H1 (cell line): ENCODE measurements around the gene MAPK1. TPM values are rescaled to one million over a fixed set of nuclear protein-coding genes. Genes with fewer than 3 reads are reported as not detected.

Experiments
- GTF2F1 ChIP-seq: IDR thresholded peaks from 2 replicates; pipeline ENCODE4 v1.6.1; 2012; ENCODE audit warnings: low read depth, low read length, improper control_type of control experiment, borderline replicate concordance
- KDM4A ChIP-seq: IDR thresholded peaks from one replicate; pipeline ENCODE4 v1.7.1; 2012; ENCODE audit warnings: low read depth, mild to moderate bottlenecking, moderate library complexity, low read length, inconsistent platforms; ENCODE audit not compliant: severe bottlenecking
- RBBP5 ChIP-seq: IDR thresholded peaks from 2 replicates; pipeline ENCODE4 v1.7.1; 2012; ENCODE audit warnings: low read depth, mild to moderate bottlenecking, inconsistent platforms, low read length, moderate library complexity, borderline replicate concordance
- RNF2 ChIP-seq: fragments of 200-900, 300-1000 bp; sonication (generic); IDR thresholded peaks from 2 replicates; pipeline ENCODE4 v1.7.1; 2016; ENCODE audit warnings: borderline replicate concordance, low read depth, mild to moderate bottlenecking, antibody characterized with exemption, low read length; ENCODE audit not compliant: poor library complexity, severe bottlenecking; ENCODE audit errors: missing control alignments
- RXRA ChIP-seq: IDR thresholded peaks from 2 replicates; pipeline ENCODE4 v1.6.1; 2011; ENCODE audit warnings: low read depth, mild to moderate bottlenecking, low read length, moderate library complexity; ENCODE audit not compliant: insufficient read depth
- SAP30 ChIP-seq: fragments of 300-600 bp; sonication (generic); IDR thresholded peaks from 2 replicates; pipeline ENCODE4 v1.7.1; 2012; ENCODE audit warnings: low read length, moderate library complexity, mild to moderate bottlenecking, inconsistent platforms; ENCODE audit not compliant: insufficient read depth, insufficient replicate concordance
- SP4 ChIP-seq: IDR thresholded peaks from 2 replicates; pipeline ENCODE4 v1.6.1; 2012; ENCODE audit warnings: low read length, inconsistent platforms
- polyA plus RNA-seq, 7 experiments: library from polyadenylated mRNA; depleted of rRNA in 3 of 7; stranded (reverse) in 5 of 7; unstranded in 2 of 7; fragments of >200 nt in 5 of 7; fragments of 200-250 nt in 2 of 7; gene quantifications; 1 replicate in 5 of 7; 2 replicates in 1 of 7; 4 replicates in 1 of 7; pipeline versions ENCODE4 v1.2.1 to v1.2.3, GENCODE V29; 2011 to 2013; ENCODE audit warnings: missing spikeins in 2 of 7, mixed read lengths in 2 of 7
- total RNA-seq: library from RNA; stranded (reverse); fragmentation: NEBNext Ultra II Directional; extraction: Animal tissue kit (Norgen Biotek cat#: 25700); gene quantifications from 2 replicates; pipeline ENCODE4 v1.2.1, GENCODE V29; 2021
- TF ChIP-seq, protein P1 (sequence below): fragments of 300-600 bp; sonication (generic); IDR thresholded peaks from 2 replicates; pipeline ENCODE4 v1.7.1; 2012; ENCODE audit warnings: low read length, moderate library complexity, mild to moderate bottlenecking, inconsistent platforms; ENCODE audit not compliant: insufficient replicate concordance
- TF ChIP-seq, protein P2 (sequence below): IDR thresholded peaks from 2 replicates; pipeline ENCODE4 v1.6.1; 2012; ENCODE audit warnings: inconsistent platforms

Gene MAPK1
- total and polyA plus RNA-seq, 2 of the 8 experiments (the other 6 are each of a cell fraction or from before 2014, with no cell fraction given): 28.1 to 101 TPM

DNA sequence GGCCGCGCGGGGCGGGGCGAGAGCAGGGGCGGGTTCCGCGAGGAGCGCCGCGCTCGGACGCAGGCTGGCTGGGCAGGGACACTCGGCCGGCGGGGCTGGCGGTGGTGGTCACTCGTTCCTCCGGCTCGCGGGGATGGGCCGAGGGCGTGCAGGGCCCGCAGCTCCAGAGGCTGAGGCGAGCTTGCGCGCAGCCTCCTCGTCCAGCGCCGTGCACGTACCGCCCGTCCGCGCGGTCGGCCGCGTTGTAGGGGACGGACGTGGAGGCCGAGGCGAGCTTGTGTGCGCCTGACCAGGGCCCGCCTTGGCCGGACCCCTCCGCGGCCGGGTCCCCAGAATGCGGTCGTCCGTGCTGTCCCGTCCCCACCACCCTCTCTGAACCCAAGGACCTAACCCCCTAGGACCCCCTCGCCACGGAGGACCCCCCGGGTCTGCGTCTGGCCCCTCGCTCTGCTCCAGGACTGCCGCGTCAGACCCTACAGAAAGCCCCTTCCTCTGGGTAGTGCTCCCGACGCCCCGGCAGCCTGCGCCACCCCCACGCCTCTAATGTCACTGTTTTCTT is 131.3 kb downstream of the MAPK1 start (continued):
- TF ChIP-seq, protein P1, sequence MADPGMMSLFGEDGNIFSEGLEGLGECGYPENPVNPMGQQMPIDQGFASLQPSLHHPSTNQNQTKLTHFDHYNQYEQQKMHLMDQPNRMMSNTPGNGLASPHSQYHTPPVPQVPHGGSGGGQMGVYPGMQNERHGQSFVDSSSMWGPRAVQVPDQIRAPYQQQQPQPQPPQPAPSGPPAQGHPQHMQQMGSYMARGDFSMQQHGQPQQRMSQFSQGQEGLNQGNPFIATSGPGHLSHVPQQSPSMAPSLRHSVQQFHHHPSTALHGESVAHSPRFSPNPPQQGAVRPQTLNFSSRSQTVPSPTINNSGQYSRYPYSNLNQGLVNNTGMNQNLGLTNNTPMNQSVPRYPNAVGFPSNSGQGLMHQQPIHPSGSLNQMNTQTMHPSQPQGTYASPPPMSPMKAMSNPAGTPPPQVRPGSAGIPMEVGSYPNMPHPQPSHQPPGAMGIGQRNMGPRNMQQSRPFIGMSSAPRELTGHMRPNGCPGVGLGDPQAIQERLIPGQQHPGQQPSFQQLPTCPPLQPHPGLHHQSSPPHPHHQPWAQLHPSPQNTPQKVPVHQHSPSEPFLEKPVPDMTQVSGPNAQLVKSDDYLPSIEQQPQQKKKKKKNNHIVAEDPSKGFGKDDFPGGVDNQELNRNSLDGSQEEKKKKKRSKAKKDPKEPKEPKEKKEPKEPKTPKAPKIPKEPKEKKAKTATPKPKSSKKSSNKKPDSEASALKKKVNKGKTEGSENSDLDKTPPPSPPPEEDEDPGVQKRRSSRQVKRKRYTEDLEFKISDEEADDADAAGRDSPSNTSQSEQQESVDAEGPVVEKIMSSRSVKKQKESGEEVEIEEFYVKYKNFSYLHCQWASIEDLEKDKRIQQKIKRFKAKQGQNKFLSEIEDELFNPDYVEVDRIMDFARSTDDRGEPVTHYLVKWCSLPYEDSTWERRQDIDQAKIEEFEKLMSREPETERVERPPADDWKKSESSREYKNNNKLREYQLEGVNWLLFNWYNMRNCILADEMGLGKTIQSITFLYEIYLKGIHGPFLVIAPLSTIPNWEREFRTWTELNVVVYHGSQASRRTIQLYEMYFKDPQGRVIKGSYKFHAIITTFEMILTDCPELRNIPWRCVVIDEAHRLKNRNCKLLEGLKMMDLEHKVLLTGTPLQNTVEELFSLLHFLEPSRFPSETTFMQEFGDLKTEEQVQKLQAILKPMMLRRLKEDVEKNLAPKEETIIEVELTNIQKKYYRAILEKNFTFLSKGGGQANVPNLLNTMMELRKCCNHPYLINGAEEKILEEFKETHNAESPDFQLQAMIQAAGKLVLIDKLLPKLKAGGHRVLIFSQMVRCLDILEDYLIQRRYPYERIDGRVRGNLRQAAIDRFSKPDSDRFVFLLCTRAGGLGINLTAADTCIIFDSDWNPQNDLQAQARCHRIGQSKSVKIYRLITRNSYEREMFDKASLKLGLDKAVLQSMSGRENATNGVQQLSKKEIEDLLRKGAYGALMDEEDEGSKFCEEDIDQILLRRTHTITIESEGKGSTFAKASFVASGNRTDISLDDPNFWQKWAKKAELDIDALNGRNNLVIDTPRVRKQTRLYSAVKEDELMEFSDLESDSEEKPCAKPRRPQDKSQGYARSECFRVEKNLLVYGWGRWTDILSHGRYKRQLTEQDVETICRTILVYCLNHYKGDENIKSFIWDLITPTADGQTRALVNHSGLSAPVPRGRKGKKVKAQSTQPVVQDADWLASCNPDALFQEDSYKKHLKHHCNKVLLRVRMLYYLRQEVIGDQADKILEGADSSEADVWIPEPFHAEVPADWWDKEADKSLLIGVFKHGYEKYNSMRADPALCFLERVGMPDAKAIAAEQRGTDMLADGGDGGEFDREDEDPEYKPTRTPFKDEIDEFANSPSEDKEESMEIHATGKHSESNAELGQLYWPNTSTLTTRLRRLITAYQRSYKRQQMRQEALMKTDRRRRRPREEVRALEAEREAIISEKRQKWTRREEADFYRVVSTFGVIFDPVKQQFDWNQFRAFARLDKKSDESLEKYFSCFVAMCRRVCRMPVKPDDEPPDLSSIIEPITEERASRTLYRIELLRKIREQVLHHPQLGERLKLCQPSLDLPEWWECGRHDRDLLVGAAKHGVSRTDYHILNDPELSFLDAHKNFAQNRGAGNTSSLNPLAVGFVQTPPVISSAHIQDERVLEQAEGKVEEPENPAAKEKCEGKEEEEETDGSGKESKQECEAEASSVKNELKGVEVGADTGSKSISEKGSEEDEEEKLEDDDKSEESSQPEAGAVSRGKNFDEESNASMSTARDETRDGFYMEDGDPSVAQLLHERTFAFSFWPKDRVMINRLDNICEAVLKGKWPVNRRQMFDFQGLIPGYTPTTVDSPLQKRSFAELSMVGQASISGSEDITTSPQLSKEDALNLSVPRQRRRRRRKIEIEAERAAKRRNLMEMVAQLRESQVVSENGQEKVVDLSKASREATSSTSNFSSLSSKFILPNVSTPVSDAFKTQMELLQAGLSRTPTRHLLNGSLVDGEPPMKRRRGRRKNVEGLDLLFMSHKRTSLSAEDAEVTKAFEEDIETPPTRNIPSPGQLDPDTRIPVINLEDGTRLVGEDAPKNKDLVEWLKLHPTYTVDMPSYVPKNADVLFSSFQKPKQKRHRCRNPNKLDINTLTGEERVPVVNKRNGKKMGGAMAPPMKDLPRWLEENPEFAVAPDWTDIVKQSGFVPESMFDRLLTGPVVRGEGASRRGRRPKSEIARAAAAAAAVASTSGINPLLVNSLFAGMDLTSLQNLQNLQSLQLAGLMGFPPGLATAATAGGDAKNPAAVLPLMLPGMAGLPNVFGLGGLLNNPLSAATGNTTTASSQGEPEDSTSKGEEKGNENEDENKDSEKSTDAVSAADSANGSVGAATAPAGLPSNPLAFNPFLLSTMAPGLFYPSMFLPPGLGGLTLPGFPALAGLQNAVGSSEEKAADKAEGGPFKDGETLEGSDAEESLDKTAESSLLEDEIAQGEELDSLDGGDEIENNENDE: no peak
- TF ChIP-seq KDM4A (peak; percentile 77), SP4 (no peak), GTF2F1 (no peak), RXRA (no peak), SAP30 (no peak), RBBP5 (0 out of 2 replicates have a peak, but pooled peaks have one; percentile 29), RNF2 (no peak)
- TF ChIP-seq, protein P2, sequence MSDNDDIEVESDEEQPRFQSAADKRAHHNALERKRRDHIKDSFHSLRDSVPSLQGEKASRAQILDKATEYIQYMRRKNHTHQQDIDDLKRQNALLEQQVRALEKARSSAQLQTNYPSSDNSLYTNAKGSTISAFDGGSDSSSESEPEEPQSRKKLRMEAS: no peak; the same call in 1 of the 2 replicates
